ENCODE results near the gene NKX2-4.
A peak's percentile ranks its signal among the peaks of the same experiment; 100 is the strongest.

Gene NKX2-4

GRCh38 chr20:21395666-21396598 lies 1.4 kb downstream of the NKX2-4 start (continued):
- no peak for TF ChIP-seq ZNF24 (tag by site-specific recombination; IDR thresholded peaks at IDR 0.05)
- no peak for TF ChIP-seq ZNF768 (tag by site-specific recombination; IDR thresholded peaks at IDR 0.05)

- H3K36me3 ChIP-seq (ENCODE audit: control insufficient read depth in 2 of 2, insufficient read depth in 1 of 2, low read length in 2 of 2): peaks cover 0 to 2% of the 10 kb centered on the region in 2 experiments; a peak in 1 of 3 replicates
- CTCF ChIA-PET: interaction anchor here (0.6 kb wide), 1 partner anchor 13 kb away, joined by 4 read pairs; no protein-coding TSS in a partner anchor
- no peaks in the 10 kb centered on the region for H3K9me3 ChIP-seq (ENCODE audit: control insufficient read depth, insufficient read depth, low read depth, low read length)
- TF ChIP-seq ZNF585B (tag by site-specific recombination; IDR thresholded peaks at IDR 0.05): no peak
- TF ChIP-seq PRDM6 (tag by site-specific recombination; IDR thresholded peaks at IDR 0.05): peak; percentile 79
- peaks cover 16% of the 10 kb centered on the region for H3K4me1 ChIP-seq (ENCODE audit: control insufficient read depth, insufficient read depth, low read length)
- no peak overlapping the region for H3K4me3 ChIP-seq (ENCODE audit: low read depth, low read length)
- H3K27ac ChIP-seq (ENCODE audit: extremely low read depth, low read depth, low read length): no peak overlapping the region
- POLR2A ChIA-PET: no interaction called here
These were observed 2.2 kb downstream of the NKX2-4 start for GRCh38 chr20:21395051-21395665.

- Histone ChIP-seq H3K9me3 (ENCODE audit: control insufficient read depth, insufficient read depth, low read depth, low read length) (no peaks in the 10 kb centered on the region), H3K36me3 (ENCODE audit: control insufficient read depth in 2 of 2, insufficient read depth in 1 of 2, low read length in 2 of 2) (peaks cover 0 to 4% of the 10 kb centered on the region in 2 experiments; a peak in 2 of 3 replicates), H3K4me3 (ENCODE audit: low read depth, low read length) (no peak overlapping the region), H3K4me1 (ENCODE audit: control insufficient read depth, insufficient read depth, low read length) (peaks cover 14% of the 10 kb centered on the region), H3K27ac (ENCODE audit: extremely low read depth, low read depth, low read length) (no peak overlapping the region)
- no peak for TF ChIP-seq ZNF544 (tag by site-specific recombination; IDR thresholded peaks at IDR 0.05)
- TF ChIP-seq ZNF792 (tag by site-specific recombination; IDR thresholded peaks at IDR 0.05): no peak
- TF ChIP-seq ZNF639 (tag by site-specific recombination; IDR thresholded peaks at IDR 0.05): no peak
- TF ChIP-seq ZNF692 (tag by site-specific recombination; IDR thresholded peaks at IDR 0.05): no peak
- no peak for TF ChIP-seq KLF17 (tag by site-specific recombination; IDR thresholded peaks at IDR 0.05)
- no peak for TF ChIP-seq ZNF10 (tag by site-specific recombination; IDR thresholded peaks at IDR 0.05)
- no peak for TF ChIP-seq SETDB1 (IDR thresholded peaks at IDR 0.05; ENCODE audit: insufficient read length, low read length)
- TF ChIP-seq ZNF350 (tag by site-specific recombination; IDR thresholded peaks at IDR 0.05): no peak
- TF ChIP-seq KLF9 (tag by site-specific recombination; IDR thresholded peaks at IDR 0.05; ENCODE audit: low read depth): no peak
- TF ChIP-seq ZNF184 (tag by site-specific recombination; IDR thresholded peaks at IDR 0.05): no peak
- no peak for TF ChIP-seq ZNF747 (tag by site-specific recombination; IDR thresholded peaks at IDR 0.05)
- TF ChIP-seq ZBTB17 (tag by site-specific recombination; IDR thresholded peaks at IDR 0.05): no peak
- TF ChIP-seq ZNF266 (tag by site-specific recombination; IDR thresholded peaks at IDR 0.05; ENCODE audit: low read depth): no peak
- no peak for TF ChIP-seq ZNF670 (tag by site-specific recombination; IDR thresholded peaks at IDR 0.05; ENCODE audit: low read depth)
- TF ChIP-seq MYNN (tag by site-specific recombination; IDR thresholded peaks at IDR 0.05; ENCODE audit: borderline replicate concordance): no peak
- no peak for TF ChIP-seq PRDM1 (tag by site-specific recombination; IDR thresholded peaks at IDR 0.05)
- TF ChIP-seq ZBTB44 (tag by site-specific recombination; IDR thresholded peaks at IDR 0.05): no peak
- no peak for TF ChIP-seq RBAK (tag by site-specific recombination; IDR thresholded peaks at IDR 0.05)
- CTCF ChIA-PET: no interaction called here
- POLR2A ChIA-PET: no interaction called here
These were observed 2.8 kb downstream of the NKX2-4 start for GRCh38 chr20:21394551-21394950.
